ENCODE measurements around the gene FANCC. TPM values are rescaled to one million over a fixed set of nuclear protein-coding genes. Genes with fewer than 3 reads are reported as not detected.

FANCC gene
- total and polyA plus RNA-seq, 2 of the 8 experiments (the other 6 are each of a cell fraction or from before 2014, with no cell fraction given), result 7.8 to 15.2 TPM

- TF ChIP-seq KDM1A (IDR thresholded peaks at IDR 0.05; ENCODE audit: borderline replicate concordance, low read length) (no peak), TEAD4 (IDR thresholded peaks at IDR 0.05; ENCODE audit: low read depth, low read length) (no peak), ZNF274 (IDR thresholded peaks at IDR 0.05; ENCODE audit: borderline replicate concordance, extremely low read depth, low read length) (no peak), GABPA (IDR thresholded peaks at IDR 0.05; ENCODE audit: borderline replicate concordance, insufficient read depth, low read length) (no peak), CTBP2 (IDR thresholded peaks at IDR 0.05; ENCODE audit: borderline replicate concordance, insufficient read depth, insufficient read length, low read length) (no peak)
Measured at GRCh38 chr9:95104980-95105379, 212.5 kb downstream of the FANCC start (continued).
